Pancreas (tissue), 10 donors: Measurements from ENCODE around the gene UQCC5. TPM values are rescaled to one million over a fixed set of nuclear protein-coding genes. Genes with fewer than 3 reads are reported as not detected.
"Not testable (repeated sequence)": the region's sequence is repeated elsewhere in the genome, so short reads cannot be mapped to it uniquely, and the experiment has no call there.

Experiments
- ATAC-seq, 4 donors: fragments of 200-7000 bp; cut with Tn5 transposase; one replicate each; pipeline versions ENCODE4 v1.8.0 to v1.9.1; 2020; ENCODE audit warnings: mild to moderate bottlenecking in 4 of 4, moderate library complexity in 4 of 4
- DNase-seq, 6 donors: peaks; one replicate each; pipeline ENCODE4 v3.0.0-alpha.2; 2020
- FAIRE-seq: peaks from 2 replicates; lab custom pipeline; 2012; peaks lifted over from hg19 to GRCh38; lab: Jason Lieb, UNC
- H3K27ac ChIP-seq, 4 donors: fragments of 200-600 bp; sonication (generic); 1 replicate in 3 of 4; 2 replicates in 1 of 4; pipeline versions ENCODE4 v1.5.0 to v1.8.0; 2020
- H3K27me3 ChIP-seq, 4 donors: fragments of 200-600 bp; one replicate each; pipeline ENCODE4 v1.8.0; 2021
- H3K36me3 ChIP-seq, 3 donors: fragments of 200-600 bp; sonication (generic) in 1 of 3; one replicate each; pipeline versions ENCODE4 v1.5.0 to v1.8.0; 2020 to 2021
- H3K4me1 ChIP-seq, 3 donors: fragments of 200-600 bp; one replicate each; pipeline ENCODE4 v1.8.0; 2021
- H3K4me3 ChIP-seq, 4 donors: fragments of 200-600 bp; sonication (generic) in 2 of 4; one replicate each; pipeline versions ENCODE4 v1.5.0 to v1.8.0; 2020 to 2021
- H3K9me3 ChIP-seq, 4 donors: fragments of 200-600 bp; one replicate each; pipeline ENCODE4 v1.8.0; 2021
- CTCF ChIP-seq, 4 donors: fragments of 200-600 bp; sonication (generic) in 3 of 4; IDR thresholded peaks; one replicate each; pipeline versions ENCODE4 v1.5.0 to v1.8.0; 2021; ENCODE audit warnings: antibody characterized with exemption in 4 of 4
- WGBS, 2 donors: extraction: QIAGEN DNeasy Blood & Tissue Kit; methylation state at CpG; one replicate each; pipeline ENCODE4 v1.1.7; 2013; 5-methylcytosine and 5-hydroxymethylcytosine counted together
- intact Hi-C, 3 donors: fragments of 100-400 bp; cut with DNase I; formaldehyde crosslinking; loops; one replicate each; pipeline versions ENCODE4 v1.11.1 to v1.14.2; 2022
- polyA plus RNA-seq, 2 donors: library from polyadenylated mRNA; stranded (reverse); fragments of 200-250 nt; gene quantifications; one replicate each; pipeline ENCODE4 v1.2.3, GENCODE V29; 2013
- total RNA-seq, 6 donors: library from RNA; stranded (reverse); fragmentation: NEBNext Ultra II Directional in 4 of 6; extraction: Animal tissue kit (Norgen Biotek cat#: 25700) in 4 of 6; gene quantifications; one replicate each; pipeline versions ENCODE4 v1.2.1 to v1.2.4, GENCODE V29; 2021 to 2023
- donor health status: healthy with polysubstance abuse.
- donor health status: DM: no; HTN: no; CAD: no; lungs with moderate emphysema.
- donor health status: DM: no; HTN: no; CAD: no.
- donor health status: control.
- donor health status: control.
- donor health status: Bipolar disorder and iron deficiency.
- donor health status: DM: yes; HTN: yes; CAD: no.
- donor health status: DM: no; HTN: no; CAD: no.
- donor health status: DM: no; HTN: no; CAD: no.
- donor health status: DM: yes; HTN: yes; CAD: no.

The UQCC5 gene
- total and polyA plus RNA-seq, 8 donors: 5.0 to 41.8 (median 7.7) TPM

GRCh38 chr3:52524258-52524751, 12.1 kb upstream of the UQCC5 start:
- peak overlapping the region in 1 of 4 donors; percentile 17 for H3K27ac ChIP-seq
- FAIRE-seq (no peak), ATAC-seq (no peak), DNase-seq (peak in 1 of 6 donors; percentile 48)
- H3K9me3 ChIP-seq: no peaks in the 10 kb centered on the region
- H3K4me1 ChIP-seq: no peaks in the 10 kb centered on the region
- no peaks in the 10 kb centered on the region for H3K27me3 ChIP-seq
- no peak overlapping the region for H3K4me3 ChIP-seq
- no peak for TF ChIP-seq CTCF (IDR thresholded peaks at IDR 0.05)
- intact Hi-C loops: no loop called here
- WGBS, 2 donors: 95 to 96% methylated on average over 18 of the region's 18 CpGs
- no peaks in the 10 kb centered on the region for H3K36me3 ChIP-seq

GRCh38 chr3:52524752-52525679, 11.4 kb upstream of the UQCC5 start:
- intact Hi-C loops: no loop called here
- Histone ChIP-seq H3K27me3 (no peaks in the 10 kb centered on the region), H3K4me3 (no peak overlapping the region), H3K36me3 (no peaks in the 10 kb centered on the region), H3K9me3 (no peaks in the 10 kb centered on the region), H3K4me1 (no peaks in the 10 kb centered on the region), H3K27ac (peak overlapping the region in 3 of 4 donors; percentile 16 to 23 (median 17))
- no peak for FAIRE-seq
- peak; percentile 20 to 53 (median 37) for ATAC-seq
- TF ChIP-seq CTCF (IDR thresholded peaks at IDR 0.05): no peak
- DNase-seq: peak in 3 of 6 donors; percentile 42 to 73 (median 56)
- WGBS, 2 donors: 56 to 69% methylated on average over 33 to 34 of the region's 34 CpGs

- peak in 3 of 6 donors; percentile 20 to 41 (median 21) for DNase-seq
- no peaks in the 10 kb centered on the region for H3K4me1 ChIP-seq
- ATAC-seq: peak in 2 of 4 donors; percentile 10 to 14
Measured at GRCh38 chr3:52525680-52526561, 10.5 kb upstream of the UQCC5 start.

GRCh38 chr3:52526671-52527038, 9.8 kb upstream of the UQCC5 start:
- intact Hi-C loops, H3K27me3 ChIP-seq, H3K36me3 ChIP-seq, H3K4me3 ChIP-seq, ATAC-seq, H3K4me1 ChIP-seq, FAIRE-seq, H3K27ac ChIP-seq, H3K9me3 ChIP-seq: not testable (repeated sequence)
- WGBS, 2 donors: 94 to 95% methylated on average over 5 of the region's 5 CpGs
- DNase-seq: peak in 1 of 6 donors; percentile 24

More at GRCh38 chr3:52525680-52526561, 10.5 kb upstream of the UQCC5 start:
- Histone ChIP-seq H3K36me3 (no peaks in the 10 kb centered on the region), H3K27me3 (no peaks in the 10 kb centered on the region), H3K27ac (peak overlapping the region in 2 of 4 donors; percentile 16 to 23), H3K9me3 (no peaks in the 10 kb centered on the region), H3K4me3 (no peak overlapping the region)
- intact Hi-C loops: no loop called here
- no peak for TF ChIP-seq CTCF (IDR thresholded peaks at IDR 0.05)
- 79% methylated on average over 9 of the region's 9 CpGs for WGBS, 2 donors
- no peak for FAIRE-seq
